SK-N-MC (cell line): ENCODE results near the gene NOS1AP.
A peak's percentile ranks its signal among the peaks of the same experiment; 100 is the strongest.

Experiments
- DNase-seq: peaks from one replicate; pipeline ENCODE4 v3.0.0-alpha.2; 2011; ENCODE audit warnings: low read depth, low spot score
- H3K27ac ChIP-seq: fragments of 200-600 bp; sonication (generic); 2 replicates; pipeline ENCODE4 v1.5.1; 2016; ENCODE audit warnings: mixed run types
- H3K36me3 ChIP-seq: fragments of 200-600 bp; sonication (generic); 2 replicates; pipeline ENCODE4 v1.6.1; 2017; ENCODE audit warnings: antibody characterized with exemption, low read length, mixed read lengths; ENCODE audit not compliant: insufficient read depth
- H3K4me3 ChIP-seq: fragments of 200-600 bp; sonication (generic); 2 replicates; pipeline ENCODE4 v1.5.1; 2016
- H3K9ac ChIP-seq: fragments of 200-600 bp; sonication (generic); 2 replicates; pipeline ENCODE4 v1.8.0; 2017; ENCODE audit warnings: mixed run types, mixed read lengths; ENCODE audit not compliant: insufficient read length
- H3K9me3 ChIP-seq: fragments of 200-600 bp; sonication (generic); 2 replicates; pipeline ENCODE4 v1.6.1; 2017; ENCODE audit warnings: low read depth, mild to moderate bottlenecking, antibody characterized with exemption, low read length, moderate library complexity, mixed read lengths
- EZH2 ChIP-seq: fragments of 200-600 bp; sonication (generic); IDR thresholded peaks from one replicate; pipeline ENCODE4 v1.6.1; 2017; ENCODE audit warnings: antibody characterized with exemption
- FOXP2 ChIP-seq: optimal IDR thresholded peaks from 2 replicates; pipeline ENCODE3; 2011; ENCODE audit warnings: mild to moderate bottlenecking, moderate library complexity; ENCODE audit not compliant: insufficient read depth; ENCODE audit errors: extremely low read length, control extremely low read depth
- POLR2AphosphoS5 ChIP-seq: IDR thresholded peaks from 2 replicates; pipeline ENCODE4 v1.6.1; 2012; ENCODE audit warnings: mild to moderate bottlenecking, low read depth, low read length, borderline replicate concordance

Gene NOS1AP

GRCh38 chr1:162383091-162383490 is 313.6 kb downstream of the NOS1AP start:
- no peak overlapping the region for H3K27ac ChIP-seq
- no peaks in the 10 kb centered on the region for H3K9me3 ChIP-seq
- no peak for DNase-seq
- H3K9ac ChIP-seq, result no peak overlapping the region
- H3K36me3 ChIP-seq, result peaks cover 11% of the 10 kb centered on the region; the same call in 1 of the 2 replicates
- TF ChIP-seq EZH2 (no peak), FOXP2 (no peak), POLR2AphosphoS5 (no peak)
- H3K4me3 ChIP-seq, result no peak overlapping the region

- no peak overlapping the region for H3K9ac ChIP-seq
- no peak for DNase-seq
- TF ChIP-seq EZH2, result no peak
- TF ChIP-seq FOXP2, result no peak
- TF ChIP-seq POLR2AphosphoS5, result no peak
Measured at GRCh38 chr1:162383516-162383915, 314.0 kb downstream of the NOS1AP start.

GRCh38 chr1:162384116-162384515 is 314.6 kb downstream of the NOS1AP start:
- TF ChIP-seq EZH2, result no peak
- TF ChIP-seq POLR2AphosphoS5, result no peak
- TF ChIP-seq FOXP2, result no peak
- H3K36me3 ChIP-seq, result peaks cover 11% of the 10 kb centered on the region; the same call in 1 of the 2 replicates
- H3K4me3 ChIP-seq, result no peak overlapping the region
- no peaks in the 10 kb centered on the region for H3K9me3 ChIP-seq
- DNase-seq, result no peak
- peak overlapping the region; percentile 89 for H3K27ac ChIP-seq
- peak overlapping the region; percentile 67 for H3K9ac ChIP-seq

More at GRCh38 chr1:162383516-162383915, 314.0 kb downstream of the NOS1AP start:
- Histone ChIP-seq H3K36me3 (peaks cover 11% of the 10 kb centered on the region; the same call in 1 of the 2 replicates), H3K27ac (no peak overlapping the region), H3K4me3 (no peak overlapping the region), H3K9me3 (no peaks in the 10 kb centered on the region)

- peak overlapping the region; percentile 67 for H3K9ac ChIP-seq
Measured at GRCh38 chr1:162384601-162385279, 315.2 kb downstream of the NOS1AP start.

GRCh38 chr1:162385280-162385623 is 315.8 kb downstream of the NOS1AP start:
- H3K36me3 ChIP-seq, result peaks cover 11% of the 10 kb centered on the region; the same call in 1 of the 2 replicates
- no peak for DNase-seq
- H3K4me3 ChIP-seq, result no peak overlapping the region
- no peaks in the 10 kb centered on the region for H3K9me3 ChIP-seq
- no peak overlapping the region for H3K9ac ChIP-seq
- H3K27ac ChIP-seq, result peak overlapping the region; percentile 8; the same call in 1 of the 2 replicates
- TF ChIP-seq POLR2AphosphoS5, result no peak
- TF ChIP-seq EZH2, result no peak

More at GRCh38 chr1:162384601-162385279, 315.2 kb downstream of the NOS1AP start:
- H3K4me3 ChIP-seq, result no peak overlapping the region
- no peak for DNase-seq
- TF ChIP-seq FOXP2 (no peak), EZH2 (no peak), POLR2AphosphoS5 (peak; percentile 36; the same call in 1 of the 2 replicates)
- H3K27ac ChIP-seq, result peak overlapping the region; percentile 89
- H3K9me3 ChIP-seq, result no peaks in the 10 kb centered on the region
- H3K36me3 ChIP-seq, result peaks cover 11% of the 10 kb centered on the region; the same call in 1 of the 2 replicates

- H3K9me3 ChIP-seq, result no peaks in the 10 kb centered on the region
- TF ChIP-seq FOXP2, result no peak
- TF ChIP-seq POLR2AphosphoS5, result no peak
- TF ChIP-seq EZH2, result no peak
Measured at GRCh38 chr1:162385702-162386101, 316.2 kb downstream of the NOS1AP start.

GRCh38 chr1:162386292-162387225 is 317.1 kb downstream of the NOS1AP start:
- no peak for TF ChIP-seq FOXP2
- TF ChIP-seq POLR2AphosphoS5, result no peak
- TF ChIP-seq EZH2, result no peak
- Histone ChIP-seq H3K9ac (no peak overlapping the region), H3K36me3 (peaks cover 11% of the 10 kb centered on the region; the same call in 1 of the 2 replicates), H3K27ac (peak overlapping the region; percentile 99; the same call in 1 of the 2 replicates), H3K4me3 (no peak overlapping the region), H3K9me3 (no peaks in the 10 kb centered on the region)
- DNase-seq, result no peak

More at GRCh38 chr1:162385702-162386101, 316.2 kb downstream of the NOS1AP start:
- Histone ChIP-seq H3K27ac (no peak overlapping the region), H3K36me3 (peaks cover 11% of the 10 kb centered on the region; the same call in 1 of the 2 replicates), H3K9ac (no peak overlapping the region), H3K4me3 (no peak overlapping the region)
- no peak for DNase-seq
